H9 (cell line): Measurements from ENCODE around the gene ADGRF5. TPM values are rescaled to one million over a fixed set of nuclear protein-coding genes. Genes with fewer than 3 reads are reported as not detected.
"Not testable (repeated sequence)": the region's sequence is repeated elsewhere in the genome, so short reads cannot be mapped to it uniquely, and the experiment has no call there.

Source experiments
- DNase-seq: peaks from one replicate; pipeline ENCODE4 v3.0.0-alpha.2; 2017
- H2AFZ ChIP-seq: one replicate; pipeline ENCODE4 v1.6.1; 2013; ENCODE audit warnings: mild to moderate bottlenecking, low read length, control low read depth, moderate library complexity
- H2AK5ac ChIP-seq: 2 replicates; pipeline ENCODE4 v1.6.1; 2013; ENCODE audit warnings: low read length, control low read depth, mixed read lengths; ENCODE audit not compliant: insufficient read length
- H2BK120ac ChIP-seq: one replicate; pipeline ENCODE4 v1.6.1; 2013; ENCODE audit warnings: low read depth, mild to moderate bottlenecking, low read length, control low read depth, inconsistent platforms; ENCODE audit not compliant: poor library complexity, severe bottlenecking
- H2BK12ac ChIP-seq: 2 replicates; pipeline ENCODE4 v1.6.1; 2013; ENCODE audit warnings: low read length, control low read depth, mixed read lengths, low read depth; ENCODE audit not compliant: insufficient read length
- H2BK15ac ChIP-seq: 2 replicates; pipeline ENCODE4 v1.6.1; 2013; ENCODE audit warnings: low read depth, low read length, control low read depth
- H2BK20ac ChIP-seq: one replicate; pipeline ENCODE4 v1.6.1; 2013; ENCODE audit warnings: low read depth, mild to moderate bottlenecking, low read length, control low read depth, inconsistent platforms; ENCODE audit not compliant: poor library complexity, severe bottlenecking
- H2BK5ac ChIP-seq: 2 replicates; pipeline ENCODE4 v1.6.1; 2013; ENCODE audit warnings: low read length, control low read depth, mixed read lengths; ENCODE audit not compliant: insufficient read length
- H3K14ac ChIP-seq: 2 replicates; pipeline ENCODE4 v1.6.1; 2013; ENCODE audit warnings: low read length, control low read depth; ENCODE audit not compliant: insufficient read depth
- H3K18ac ChIP-seq: 2 replicates; pipeline ENCODE4 v1.6.1; 2013; ENCODE audit warnings: low read depth, mild to moderate bottlenecking, mixed read lengths, low read length, control low read depth; ENCODE audit not compliant: insufficient read length
- H3K23ac ChIP-seq: 2 replicates; pipeline ENCODE4 v1.6.1; 2013; ENCODE audit warnings: low read length, control low read depth, mixed read lengths, low read depth; ENCODE audit not compliant: insufficient read length
- H3K23me2 ChIP-seq: 2 replicates; pipeline ENCODE4 v1.6.1; 2013; ENCODE audit warnings: low read depth, mild to moderate bottlenecking, mixed read lengths, low read length, control low read depth; ENCODE audit not compliant: insufficient read length, poor library complexity, severe bottlenecking
- H3K27ac ChIP-seq: 2 replicates; pipeline ENCODE4 v1.5.1; 2013; ENCODE audit warnings: low read length, control low read depth, mixed read lengths, low read depth; ENCODE audit not compliant: insufficient read length
- H3K27me3 ChIP-seq: 2 replicates; pipeline ENCODE4 v1.6.1; 2013; ENCODE audit warnings: low read length, control low read depth, inconsistent platforms; ENCODE audit not compliant: insufficient read depth
- H3K4ac ChIP-seq: 2 replicates; pipeline ENCODE4 v1.6.1; 2013; ENCODE audit warnings: low read depth, mild to moderate bottlenecking, control low read depth, inconsistent platforms, low read length, moderate library complexity
- H3K4me1 ChIP-seq: 2 replicates; pipeline ENCODE4 v1.6.1; 2013; ENCODE audit warnings: low read length, control low read depth, inconsistent platforms; ENCODE audit not compliant: insufficient read depth
- H3K4me2 ChIP-seq: 2 replicates; pipeline ENCODE4 v1.6.1; 2013; ENCODE audit warnings: low read length, control low read depth, mixed read lengths; ENCODE audit not compliant: insufficient read length, insufficient read depth
- H3K56ac ChIP-seq: 2 replicates; pipeline ENCODE4 v1.6.1; 2013; ENCODE audit warnings: low read depth, mild to moderate bottlenecking, mixed read lengths, low read length, control low read depth; ENCODE audit not compliant: insufficient read length
- H3K79me1 ChIP-seq: 2 replicates; pipeline ENCODE4 v1.6.1; 2013; ENCODE audit warnings: low read depth, mild to moderate bottlenecking, moderate library complexity, low read length, control low read depth, inconsistent platforms; ENCODE audit not compliant: insufficient read depth, poor library complexity, severe bottlenecking
- H3K79me2 ChIP-seq: 2 replicates; pipeline ENCODE4 v1.6.1; 2013; ENCODE audit warnings: low read length, control low read depth, inconsistent platforms; ENCODE audit not compliant: insufficient read depth
- H3K9ac ChIP-seq: 2 replicates; pipeline ENCODE4 v1.6.1; 2013; ENCODE audit warnings: low read length, control low read depth, mixed read lengths; ENCODE audit not compliant: insufficient read length; ENCODE audit errors: extremely low read depth
- H3K9me3 ChIP-seq: one replicate; pipeline ENCODE4 v1.6.1; 2013; ENCODE audit warnings: low read depth, low read length, inconsistent platforms; ENCODE audit not compliant: control insufficient read depth
- H3T11ph ChIP-seq: one replicate; pipeline ENCODE4 v1.6.1; 2013; ENCODE audit warnings: mild to moderate bottlenecking, low read length, control low read depth, inconsistent platforms
- H4K20me1 ChIP-seq: one replicate; pipeline ENCODE4 v1.6.1; 2013; ENCODE audit not compliant: control insufficient read depth, insufficient read length, insufficient read depth
- H4K5ac ChIP-seq: 2 replicates; pipeline ENCODE4 v1.6.1; 2013; ENCODE audit warnings: low read depth, mild to moderate bottlenecking, mixed read lengths, low read length, control low read depth; ENCODE audit not compliant: insufficient read length
- H4K8ac ChIP-seq: replicated peaks from 2 replicates; pipeline ENCODE4 v1.6.1; 2013; ENCODE audit warnings: low read length, control low read depth, mixed read lengths, low read depth; ENCODE audit not compliant: insufficient read length
- H4K91ac ChIP-seq: 2 replicates; pipeline ENCODE4 v1.6.1; 2013; ENCODE audit warnings: low read depth, mild to moderate bottlenecking, moderate library complexity, mixed read lengths, low read length, control low read depth; ENCODE audit not compliant: insufficient read length
- H3K27ac Mint-ChIP-seq, 3 experiments: 2 replicates in 2 of 3; 3 replicates in 1 of 3; pipeline ENCODE4 v1.8.0; 2020 to 2021; ENCODE audit warnings: mixed read lengths in 3 of 3, mild to moderate bottlenecking in 1 of 3, moderate library complexity in 1 of 3
- H3K27me3 Mint-ChIP-seq: 2 replicates; pipeline ENCODE4 v1.8.0; 2021; ENCODE audit warnings: low read depth, mild to moderate bottlenecking, moderate library complexity, mixed read lengths
- H3K36me3 Mint-ChIP-seq, 3 experiments: 2 replicates in 2 of 3; 3 replicates in 1 of 3; pipeline ENCODE4 v1.8.0; 2020 to 2021; ENCODE audit warnings: low read depth in 3 of 3, mixed read lengths in 3 of 3; ENCODE audit not compliant: insufficient read depth in 1 of 3
- H3K4me1 Mint-ChIP-seq, 2 experiments: 2 replicates each; pipeline ENCODE4 v1.8.0; 2020; ENCODE audit warnings: mixed read lengths in 2 of 2
- H3K4me3 Mint-ChIP-seq, 2 experiments: 2 replicates in 1 of 2; 3 replicates in 1 of 2; pipeline ENCODE4 v1.8.0; 2020 to 2021; ENCODE audit warnings: mild to moderate bottlenecking in 2 of 2, mixed read lengths in 2 of 2, moderate library complexity in 1 of 2
- H3K9me3 Mint-ChIP-seq, 2 experiments: 2 replicates in 1 of 2; 3 replicates in 1 of 2; pipeline ENCODE4 v1.8.0; 2020; ENCODE audit warnings: mild to moderate bottlenecking in 2 of 2, mixed read lengths in 2 of 2, moderate library complexity in 1 of 2
- WGBS: extraction: QIAGEN DNeasy Blood & Tissue Kit; methylation state at CpG from one replicate; pipeline ENCODE4 v1.1.7; 2013; ENCODE audit warnings: missing lambda C conversion rate, low lambda C conversion rate, mixed read lengths; ENCODE audit not compliant: insufficient read length; ENCODE audit errors: extremely low coverage; 5-methylcytosine and 5-hydroxymethylcytosine counted together
- total RNA-seq: library from RNA; stranded (reverse); gene quantifications from 2 replicates; pipeline ENCODE4 v1.2.1, GENCODE V29; 2021
- TF ChIP-seq, protein P1 (sequence below): fragments of 200-600 bp; sonication (generic); conservative IDR thresholded peaks from 3 replicates; pipeline ENCODE4 v1.8.0; 2021; ENCODE audit warnings: antibody characterized with exemption, mild to moderate bottlenecking

The ADGRF5 gene
- total RNA-seq, 1 experiment from 2014 or later, result not detected

DNA sequence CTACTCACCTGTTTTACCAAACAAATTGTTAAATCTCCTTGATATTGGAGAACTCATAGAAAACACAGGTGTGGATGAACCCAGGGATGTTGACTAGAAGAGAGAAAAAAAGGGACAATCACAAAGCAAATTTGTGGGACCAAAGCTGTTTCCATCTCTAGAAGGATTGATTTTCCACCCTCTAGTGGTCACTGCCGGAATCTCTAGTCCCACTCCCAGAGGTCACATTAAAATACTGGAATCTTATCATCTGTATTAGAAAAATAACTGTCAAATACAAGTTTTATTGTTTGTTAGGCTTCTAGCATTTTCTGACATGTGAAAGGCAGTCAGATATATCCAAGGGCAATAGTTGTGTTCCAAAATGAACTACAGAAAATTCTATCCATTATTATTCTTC, 65.8 kb downstream of the ADGRF5 start:
- not testable (repeated sequence) for H3K9me3 ChIP-seq, H2BK20ac ChIP-seq, H3K4me1 ChIP-seq, H3K27me3 Mint-ChIP-seq, H3K9me3 Mint-ChIP-seq, H4K20me1 ChIP-seq, H2BK12ac ChIP-seq, H3K23ac ChIP-seq, H3K36me3 Mint-ChIP-seq, H3K4me1 Mint-ChIP-seq, H2BK15ac ChIP-seq, H4K8ac ChIP-seq, H3K9ac ChIP-seq, H4K5ac ChIP-seq, H2BK5ac ChIP-seq, H2AFZ ChIP-seq, H4K91ac ChIP-seq, H3K27ac Mint-ChIP-seq, H3K79me2 ChIP-seq, H3K14ac ChIP-seq, H3K4ac ChIP-seq, H3K27me3 ChIP-seq, H3K4me2 ChIP-seq, H3K56ac ChIP-seq, H3T11ph ChIP-seq, H3K27ac ChIP-seq, H2BK120ac ChIP-seq, H3K18ac ChIP-seq, H3K79me1 ChIP-seq, DNase-seq, H3K23me2 ChIP-seq, H2AK5ac ChIP-seq, H3K4me3 Mint-ChIP-seq
- TF ChIP-seq, protein P1, sequence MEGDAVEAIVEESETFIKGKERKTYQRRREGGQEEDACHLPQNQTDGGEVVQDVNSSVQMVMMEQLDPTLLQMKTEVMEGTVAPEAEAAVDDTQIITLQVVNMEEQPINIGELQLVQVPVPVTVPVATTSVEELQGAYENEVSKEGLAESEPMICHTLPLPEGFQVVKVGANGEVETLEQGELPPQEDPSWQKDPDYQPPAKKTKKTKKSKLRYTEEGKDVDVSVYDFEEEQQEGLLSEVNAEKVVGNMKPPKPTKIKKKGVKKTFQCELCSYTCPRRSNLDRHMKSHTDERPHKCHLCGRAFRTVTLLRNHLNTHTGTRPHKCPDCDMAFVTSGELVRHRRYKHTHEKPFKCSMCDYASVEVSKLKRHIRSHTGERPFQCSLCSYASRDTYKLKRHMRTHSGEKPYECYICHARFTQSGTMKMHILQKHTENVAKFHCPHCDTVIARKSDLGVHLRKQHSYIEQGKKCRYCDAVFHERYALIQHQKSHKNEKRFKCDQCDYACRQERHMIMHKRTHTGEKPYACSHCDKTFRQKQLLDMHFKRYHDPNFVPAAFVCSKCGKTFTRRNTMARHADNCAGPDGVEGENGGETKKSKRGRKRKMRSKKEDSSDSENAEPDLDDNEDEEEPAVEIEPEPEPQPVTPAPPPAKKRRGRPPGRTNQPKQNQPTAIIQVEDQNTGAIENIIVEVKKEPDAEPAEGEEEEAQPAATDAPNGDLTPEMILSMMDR, result peak; percentile 74
- WGBS, result no CpG with 5 or more reads among the region's 1 CpG

- H3K14ac ChIP-seq, H3K9ac ChIP-seq, H3K27ac Mint-ChIP-seq, DNase-seq, H3K79me2 ChIP-seq, H2BK15ac ChIP-seq, H4K5ac ChIP-seq, H3K23ac ChIP-seq, H3K79me1 ChIP-seq, H4K20me1 ChIP-seq, H2BK120ac ChIP-seq, H4K8ac ChIP-seq, H2AFZ ChIP-seq, H3T11ph ChIP-seq, H3K18ac ChIP-seq, H3K4me2 ChIP-seq, H3K56ac ChIP-seq, H2BK12ac ChIP-seq, H4K91ac ChIP-seq, H3K4me1 ChIP-seq, H2BK5ac ChIP-seq, H3K4ac ChIP-seq, H3K9me3 Mint-ChIP-seq, H2BK20ac ChIP-seq, H3K23me2 ChIP-seq, H3K9me3 ChIP-seq, H2AK5ac ChIP-seq, H3K4me3 Mint-ChIP-seq, H3K27me3 ChIP-seq, H3K27ac ChIP-seq, H3K36me3 Mint-ChIP-seq: not testable (repeated sequence)
- peaks cover 13% of the 10 kb centered on the region for H3K27me3 Mint-ChIP-seq
- no CpG with 5 or more reads among the region's 4 CpGs for WGBS
- H3K4me1 Mint-ChIP-seq, result peaks cover 9 to 14% of the 10 kb centered on the region in 2 experiments
Observed at GRCh38 chr6:46851576-46851975, 70.2 kb downstream of the ADGRF5 start.
